H1 (cell line): ENCODE measurements around the gene CPA4. TPM values are rescaled to one million over a fixed set of nuclear protein-coding genes. Genes with fewer than 3 reads are reported as not detected.

Source experiments
- CEBPB ChIP-seq: IDR thresholded peaks from 2 replicates; pipeline ENCODE4 v1.6.1; 2012; ENCODE audit warnings: low read depth, low read length
- CHD1 ChIP-seq: IDR thresholded peaks from 2 replicates; pipeline ENCODE4 v1.6.1; 2012; ENCODE audit warnings: low read depth, low read length, improper control_type of control experiment
- EP300 ChIP-seq, 2 experiments: IDR thresholded peaks; 1 replicate in 1 of 2; 2 replicates in 1 of 2; pipeline ENCODE4 v1.6.1; 2011 to 2012; ENCODE audit warnings: low read depth in 2 of 2, low read length in 2 of 2, mild to moderate bottlenecking in 2 of 2, borderline replicate concordance in 1 of 2, inconsistent platforms in 1 of 2, moderate library complexity in 1 of 2
- GTF2F1 ChIP-seq: IDR thresholded peaks from 2 replicates; pipeline ENCODE4 v1.6.1; 2012; ENCODE audit warnings: low read depth, low read length, improper control_type of control experiment, borderline replicate concordance
- HDAC2 ChIP-seq, 2 experiments: fragments of 300-600 bp in 1 of 2; sonication (generic) in 1 of 2; IDR thresholded peaks; 2 replicates each; pipeline ENCODE4 v1.6.1; 2011 to 2012; ENCODE audit warnings: low read depth in 2 of 2, low read length in 2 of 2, mild to moderate bottlenecking in 2 of 2, moderate library complexity in 2 of 2, borderline replicate concordance in 1 of 2, inconsistent platforms in 1 of 2
- KDM5A ChIP-seq: fragments of 200-600 bp; IDR thresholded peaks from 2 replicates; pipeline ENCODE4 v1.7.1; 2012; ENCODE audit warnings: mild to moderate bottlenecking, low read length, inconsistent platforms, mixed read lengths
- NANOG ChIP-seq: IDR thresholded peaks from 2 replicates; pipeline ENCODE4 v1.6.1; 2011; ENCODE audit warnings: low read length, low read depth, mild to moderate bottlenecking, inconsistent platforms; ENCODE audit not compliant: insufficient read depth, poor library complexity, severe bottlenecking
- SAP30 ChIP-seq: fragments of 300-600 bp; sonication (generic); IDR thresholded peaks from 2 replicates; pipeline ENCODE4 v1.7.1; 2012; ENCODE audit warnings: low read length, moderate library complexity, mild to moderate bottlenecking, inconsistent platforms; ENCODE audit not compliant: insufficient read depth, insufficient replicate concordance
- SUZ12 ChIP-seq: fragments of 200-600 bp; sonication (generic); IDR thresholded peaks from 2 replicates; pipeline ENCODE4 v1.6.1; 2012; ENCODE audit warnings: mild to moderate bottlenecking, inconsistent platforms, low read length, moderate library complexity, mixed read lengths
- polyA plus RNA-seq, 7 experiments: library from polyadenylated mRNA; depleted of rRNA in 3 of 7; stranded (reverse) in 5 of 7; unstranded in 2 of 7; fragments of >200 nt in 5 of 7; fragments of 200-250 nt in 2 of 7; gene quantifications; 1 replicate in 5 of 7; 2 replicates in 1 of 7; 4 replicates in 1 of 7; pipeline versions ENCODE4 v1.2.1 to v1.2.3, GENCODE V29; 2011 to 2013; ENCODE audit warnings: missing spikeins in 2 of 7, mixed read lengths in 2 of 7
- total RNA-seq: library from RNA; stranded (reverse); fragmentation: NEBNext Ultra II Directional; extraction: Animal tissue kit (Norgen Biotek cat#: 25700); gene quantifications from 2 replicates; pipeline ENCODE4 v1.2.1, GENCODE V29; 2021
- TF ChIP-seq, protein P1 (sequence below): IDR thresholded peaks from 2 replicates; pipeline ENCODE4 v1.6.1; 2011; ENCODE audit warnings: low read depth, mild to moderate bottlenecking, low read length; ENCODE audit not compliant: insufficient read depth

CPA4 gene
- total and polyA plus RNA-seq, 2 of the 8 experiments (the other 6 are each of a cell fraction or from before 2014, with no cell fraction given), result 0.03 TPM; not detected in 1

DNA sequence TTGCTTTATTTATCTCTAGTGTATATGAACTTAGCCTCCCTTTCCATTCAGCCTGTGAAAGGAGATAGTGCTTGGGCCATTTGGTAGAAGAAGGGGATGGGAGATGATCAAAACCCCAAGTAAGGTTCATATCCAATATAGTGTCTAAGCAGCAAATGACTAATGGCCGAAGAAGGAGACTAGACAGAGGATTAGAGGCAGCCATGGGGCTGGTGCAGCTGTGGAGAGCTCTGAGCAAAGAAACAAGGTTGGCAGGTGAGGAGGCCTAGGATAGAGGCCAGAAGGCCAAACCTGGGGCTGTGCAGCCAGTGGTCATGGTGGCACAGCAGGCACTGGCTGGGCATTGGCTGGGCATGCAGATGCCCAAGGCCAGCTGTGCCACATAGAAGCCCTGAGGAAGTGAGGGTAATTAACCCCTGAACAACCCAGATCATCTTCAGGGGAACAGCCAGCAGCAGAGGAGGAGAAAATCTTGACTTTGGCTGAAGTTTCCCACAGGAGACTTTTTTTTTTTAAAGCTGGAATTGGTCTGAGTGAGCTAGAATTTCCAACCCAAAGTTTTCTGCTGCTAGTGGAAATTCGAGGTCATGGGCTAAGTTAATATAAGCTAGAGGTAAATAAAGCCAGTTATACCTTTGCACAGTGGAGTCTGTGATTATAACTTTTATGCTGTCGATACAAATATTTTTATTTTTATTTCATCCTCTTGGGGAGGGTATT lies 77.0 kb downstream of the CPA4 start (continued):
- TF ChIP-seq EP300 (IDR thresholded peaks at IDR 0.05; ENCODE audit: borderline replicate concordance in 1 of 2, low read depth in 2 of 2, low read length in 2 of 2) (no peak), GTF2F1 (no peak), HDAC2 (IDR thresholded peaks at IDR 0.05; ENCODE audit: borderline replicate concordance in 1 of 2, low read depth in 2 of 2, low read length in 2 of 2) (no peak), CHD1 (no peak), KDM5A (no peak), NANOG (no peak), SUZ12 (no peak), CEBPB (no peak), SAP30 (no peak)
- TF ChIP-seq, protein P1, sequence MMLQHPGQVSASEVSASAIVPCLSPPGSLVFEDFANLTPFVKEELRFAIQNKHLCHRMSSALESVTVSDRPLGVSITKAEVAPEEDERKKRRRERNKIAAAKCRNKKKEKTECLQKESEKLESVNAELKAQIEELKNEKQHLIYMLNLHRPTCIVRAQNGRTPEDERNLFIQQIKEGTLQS, result no peak
